SU-DHL-6 (cell line): ENCODE measurements around the gene KIF17.

ENCODE experiments used
- CTCF ChIP-seq: fragments of 200-600 bp; sonication (generic); IDR thresholded peaks from one replicate; pipeline ENCODE4 v1.5.1; 2017; ENCODE audit warnings: antibody characterized with exemption, mild to moderate bottlenecking, low read length, moderate library complexity; ENCODE audit not compliant: insufficient read depth, poor library complexity, severe bottlenecking
- EZH2phosphoT487 ChIP-seq: fragments of 200-600 bp; sonication (generic), shearing (Covaris generic); conservative IDR thresholded peaks from 2 replicates; pipeline ENCODE4 v1.6.1; 2018; ENCODE audit warnings: mild to moderate bottlenecking, antibody characterized with exemption, low read length, moderate library complexity, mixed read lengths

DNA sequence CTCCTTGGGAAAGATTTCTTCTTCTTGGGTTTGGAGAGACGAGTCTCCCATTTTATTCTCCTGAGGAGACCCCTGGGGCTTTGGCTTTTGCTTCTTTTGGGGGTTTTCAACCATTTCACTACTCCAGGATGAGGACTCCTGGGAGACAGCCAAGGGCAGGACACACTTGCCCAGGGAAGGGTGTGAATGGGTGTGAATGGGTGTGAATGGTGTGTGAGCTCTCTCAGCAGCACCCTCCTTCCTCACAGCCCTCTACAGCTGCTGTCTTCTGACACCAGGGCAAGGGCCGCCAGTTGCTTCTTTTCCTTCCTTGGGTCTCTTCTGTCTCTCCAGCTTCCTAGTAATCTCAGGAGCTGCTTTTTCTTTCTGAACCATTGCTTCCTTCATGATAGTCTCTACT is 24.2 kb downstream of the KIF17 start:
- no peak for TF ChIP-seq CTCF
- TF ChIP-seq EZH2phosphoT487 = no peak
